GM18873 (cell line): ENCODE measurements around the gene SFMBT2.

Experiments used
- ATAC-seq: cut with Tn5 transposase; IDR thresholded peaks from one replicate; pipeline ENCODE4 v1.9.1; 2021; ENCODE audit warnings: mild to moderate bottlenecking, moderate library complexity, moderate number of reproducible peaks; ENCODE audit not compliant: unreplicated experiment, low FRiP score

Gene SFMBT2

DNA sequence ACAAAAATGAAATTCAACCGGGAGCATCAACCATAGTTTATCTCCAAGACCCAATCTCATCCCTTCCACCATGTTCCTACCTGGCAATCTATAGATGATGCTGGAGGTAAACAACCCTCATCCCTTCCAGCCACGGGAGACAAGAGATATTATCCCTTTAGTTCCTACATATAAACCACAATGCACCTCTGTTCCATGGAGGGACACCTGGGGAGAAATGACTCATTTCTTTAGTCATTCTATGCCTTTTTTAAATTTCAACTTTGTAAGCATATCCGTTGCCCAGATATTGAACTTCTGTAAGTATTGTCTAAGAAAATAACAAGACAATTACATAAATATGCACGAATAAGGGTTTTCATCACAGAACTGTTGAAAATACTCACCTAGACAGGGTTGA is 15.5 kb upstream of the SFMBT2 start:
- no peak for ATAC-seq

DNA sequence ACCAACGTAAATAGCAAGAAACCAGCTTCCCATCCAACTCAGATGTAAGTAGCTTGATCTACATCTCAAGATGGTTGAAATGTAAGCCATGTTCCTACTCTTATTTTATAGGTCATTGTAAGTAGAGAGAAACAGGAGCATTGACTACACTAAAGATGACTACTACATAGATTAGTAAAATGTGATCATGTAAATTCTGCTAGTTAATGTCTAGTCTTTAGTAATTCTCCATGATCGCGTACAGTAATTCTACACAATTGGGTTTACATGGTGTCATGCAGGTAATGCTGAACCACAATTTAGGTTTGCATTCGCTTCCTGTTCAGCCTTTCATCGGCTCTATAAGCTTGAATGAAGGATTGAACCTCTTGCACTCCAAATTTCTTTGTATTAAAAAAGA is 14.9 kb upstream of the SFMBT2 start:
- no peak for ATAC-seq

DNA sequence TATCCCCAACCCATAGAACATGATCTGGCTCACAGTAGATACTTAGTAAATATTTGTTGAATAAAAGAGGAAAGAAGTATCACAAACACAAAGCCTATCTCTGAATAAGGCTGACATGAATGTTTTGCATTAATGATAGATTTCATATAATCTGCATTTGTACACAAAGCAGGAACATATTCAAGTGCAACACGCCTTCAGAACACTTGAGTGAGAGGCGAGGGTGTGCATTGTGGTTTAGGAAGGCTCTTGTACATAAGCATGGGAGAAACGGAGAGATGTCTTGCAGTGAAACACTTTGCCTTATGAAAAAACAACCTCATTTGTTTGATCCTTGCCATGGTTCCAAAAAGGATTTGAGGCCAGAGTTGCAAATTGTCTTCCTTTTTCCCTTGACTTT is 14.1 kb upstream of the SFMBT2 start:
- ATAC-seq = no peak

DNA sequence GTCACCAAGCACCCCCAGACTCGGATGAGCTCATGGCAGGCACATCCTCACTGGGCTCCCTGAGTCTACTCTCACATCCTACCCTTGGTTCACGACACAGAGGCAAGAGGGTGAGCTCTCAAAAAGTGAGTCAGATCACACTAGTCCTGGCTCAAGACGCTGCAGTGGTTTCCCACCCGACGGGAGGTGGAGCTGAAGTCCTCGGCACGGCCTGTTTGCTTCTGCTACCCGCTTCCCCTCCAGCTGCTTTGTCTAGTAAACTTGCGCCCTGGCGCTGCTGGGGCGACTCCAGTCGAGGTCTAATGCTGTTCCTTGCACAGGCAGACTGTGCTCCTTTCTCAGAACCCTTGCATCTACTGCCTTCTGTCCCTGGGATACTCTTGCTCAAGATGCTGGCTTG is 13.5 kb upstream of the SFMBT2 start:
- ATAC-seq = no peak

DNA sequence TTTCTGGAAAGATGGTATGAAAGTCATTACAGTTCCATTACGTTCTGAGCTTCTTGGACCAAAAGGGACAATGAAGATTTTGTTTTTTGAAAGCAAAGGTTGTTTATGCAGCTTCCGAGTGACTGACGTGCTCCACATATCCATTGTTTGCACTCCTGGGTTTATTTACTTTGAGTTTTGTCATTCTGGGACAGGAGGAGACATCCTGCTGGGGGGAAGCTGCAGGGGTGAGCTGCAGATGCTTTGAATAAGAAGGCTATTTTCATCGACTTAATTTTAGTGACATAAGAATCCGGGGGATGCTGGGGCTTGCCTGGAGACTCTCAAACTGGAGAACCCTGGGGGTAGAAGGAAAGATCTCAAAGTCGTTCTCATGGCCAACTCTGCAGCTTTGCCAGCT is 12.7 kb upstream of the SFMBT2 start:
- ATAC-seq = no peak

DNA sequence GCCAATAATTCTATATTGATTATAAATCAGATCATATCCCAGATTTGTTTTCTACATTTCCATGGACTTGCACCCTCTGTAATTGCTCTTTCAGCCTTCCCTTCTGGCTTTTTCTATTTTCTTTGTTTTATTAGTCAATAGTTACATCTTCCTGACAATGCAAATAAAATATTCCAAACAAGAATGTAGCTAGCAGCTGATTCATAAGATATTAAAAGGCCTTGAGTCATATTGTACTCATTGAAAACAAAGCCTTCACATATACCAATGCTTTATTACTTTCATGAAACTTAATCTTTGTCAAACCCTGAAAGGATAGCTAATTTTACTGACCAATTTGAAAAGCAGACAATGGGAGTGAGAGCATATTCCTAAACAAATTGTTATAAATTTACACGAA is 10.7 kb upstream of the SFMBT2 start:
- ATAC-seq = no peak

DNA sequence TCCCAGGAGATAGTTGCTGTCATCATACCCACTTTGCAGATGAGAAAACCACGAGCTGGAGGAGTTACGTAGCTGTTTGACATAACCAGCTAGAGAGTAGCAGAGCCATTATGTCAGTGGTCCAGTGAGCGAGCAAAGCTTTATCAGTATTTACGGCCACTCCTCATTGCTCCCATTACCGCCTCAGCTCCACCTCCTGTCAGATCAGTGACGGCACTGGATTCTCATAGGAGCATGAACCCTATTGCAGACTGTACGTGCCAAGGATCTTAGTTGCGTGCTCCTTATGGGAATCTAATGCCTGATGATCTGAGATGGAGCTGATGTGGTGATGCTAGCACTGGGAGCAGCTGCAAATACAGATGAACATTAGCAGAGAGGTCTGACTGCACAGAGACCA is 9.2 kb upstream of the SFMBT2 start:
- ATAC-seq = no peak

DNA sequence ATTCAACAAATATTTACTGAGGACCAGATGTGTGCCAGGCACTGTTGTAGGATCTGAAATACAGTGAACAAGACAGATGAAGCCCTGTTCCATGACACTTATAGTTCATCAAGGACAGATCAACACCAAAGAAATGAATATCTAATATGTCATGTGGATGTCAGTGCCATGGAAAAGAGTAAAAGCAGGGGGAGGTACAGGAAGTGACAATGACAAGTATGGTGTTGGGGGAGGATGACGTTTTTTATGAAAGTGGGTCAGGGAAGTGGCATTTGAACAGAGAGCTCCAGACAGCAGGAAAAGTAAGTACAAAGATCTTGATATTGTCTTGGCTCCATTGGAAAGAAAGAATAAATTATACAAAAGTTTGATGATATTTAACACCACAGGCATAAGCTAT is 7.0 kb upstream of the SFMBT2 start:
- no peak for ATAC-seq

DNA sequence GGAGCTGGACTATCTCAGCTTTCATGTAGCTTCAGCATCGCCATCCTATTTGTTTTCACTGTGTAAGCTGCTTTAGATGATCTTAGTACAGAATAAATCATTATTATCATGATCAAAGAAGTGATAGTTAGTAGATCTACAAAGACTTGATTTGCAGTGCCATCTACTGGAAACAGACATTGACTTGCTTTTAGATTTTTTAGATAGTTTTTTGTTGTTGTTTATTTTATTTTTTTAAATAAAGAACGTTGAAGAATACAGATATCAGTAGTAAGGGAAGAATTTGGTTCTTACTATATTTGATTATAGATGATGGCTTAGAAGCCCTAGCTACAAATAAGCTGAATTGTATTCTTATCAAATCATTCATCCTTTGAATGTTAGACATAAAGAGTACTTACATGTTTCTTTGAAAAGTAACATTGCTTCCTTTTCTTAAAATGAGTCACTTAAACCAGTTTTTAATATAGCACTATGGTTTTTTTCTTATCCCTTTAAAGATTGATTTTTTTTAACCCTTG is 6.3 kb upstream of the SFMBT2 start:
- no peak for ATAC-seq

DNA sequence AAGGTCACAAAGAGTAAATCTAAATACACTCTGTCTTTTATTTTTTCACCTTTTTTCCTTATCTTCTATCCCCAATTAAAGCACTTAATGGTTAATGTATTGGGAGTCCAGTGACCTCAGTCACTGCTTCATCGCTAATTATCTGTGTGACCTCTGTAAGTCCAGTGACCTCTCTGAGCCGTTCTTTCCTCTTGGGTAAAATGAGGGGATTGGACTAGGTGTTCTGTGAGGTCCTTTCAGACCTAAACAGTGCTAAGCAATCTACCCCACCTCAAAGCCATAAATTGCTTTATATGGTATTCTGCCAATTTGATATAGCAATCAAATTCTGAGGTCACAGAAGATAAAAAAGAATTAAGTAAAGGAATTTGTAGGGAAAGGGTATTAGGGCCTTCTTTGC is 3.9 kb upstream of the SFMBT2 start:
- no peak for ATAC-seq

DNA sequence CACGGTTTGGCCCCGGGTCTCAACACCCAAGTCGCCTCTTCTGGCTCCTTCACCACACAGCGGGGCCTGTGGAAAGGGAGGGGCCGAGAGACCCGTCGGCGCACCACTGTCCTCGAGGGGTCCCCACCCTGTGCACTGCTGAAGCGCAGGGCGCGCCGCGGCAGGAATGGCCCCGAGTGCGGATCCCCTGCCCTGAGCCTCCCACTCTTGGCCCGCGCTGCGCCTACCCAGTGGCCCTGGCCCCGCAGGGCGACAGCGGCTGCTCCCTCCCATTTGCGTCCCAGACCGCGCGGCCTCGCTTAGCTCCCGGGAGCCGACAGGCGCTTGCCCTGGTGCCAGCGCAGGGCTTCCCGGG is 2.1 kb upstream of the SFMBT2 start:
- ATAC-seq = no peak

DNA sequence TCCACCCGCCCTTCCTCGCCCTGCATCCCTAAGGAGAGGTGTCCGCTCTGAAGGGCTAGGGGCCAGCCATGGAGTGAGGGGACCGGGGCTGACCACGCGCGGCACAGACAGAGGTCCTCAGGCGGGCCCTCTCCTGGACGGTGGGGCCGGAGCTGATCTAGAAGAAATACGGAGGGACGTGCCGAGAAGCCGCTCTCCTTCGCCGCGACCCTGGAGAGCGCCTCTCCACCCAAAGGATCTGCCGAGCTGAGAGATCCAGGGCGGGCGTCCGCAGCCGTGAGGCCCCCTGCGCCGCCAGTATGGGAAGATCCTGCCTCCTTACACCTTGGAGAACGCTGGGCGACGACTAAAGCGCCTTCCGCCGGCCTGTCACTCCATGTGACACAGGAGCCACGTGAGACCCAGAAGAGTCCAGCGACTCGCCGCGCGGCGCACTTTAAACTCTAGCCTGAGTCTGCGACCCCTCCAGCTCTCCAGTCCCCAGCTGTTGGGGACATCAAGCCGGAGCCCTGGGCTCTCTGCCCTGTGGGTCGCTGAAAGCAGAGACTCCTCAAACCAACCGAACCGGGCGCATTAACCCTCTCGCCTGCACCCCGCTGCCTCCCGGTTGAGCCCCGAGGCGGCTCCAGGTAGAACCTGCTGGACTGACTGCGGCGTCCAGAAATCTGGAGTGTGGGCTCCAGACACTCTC is 1.5 kb upstream of the SFMBT2 start:
- no peak for ATAC-seq

DNA sequence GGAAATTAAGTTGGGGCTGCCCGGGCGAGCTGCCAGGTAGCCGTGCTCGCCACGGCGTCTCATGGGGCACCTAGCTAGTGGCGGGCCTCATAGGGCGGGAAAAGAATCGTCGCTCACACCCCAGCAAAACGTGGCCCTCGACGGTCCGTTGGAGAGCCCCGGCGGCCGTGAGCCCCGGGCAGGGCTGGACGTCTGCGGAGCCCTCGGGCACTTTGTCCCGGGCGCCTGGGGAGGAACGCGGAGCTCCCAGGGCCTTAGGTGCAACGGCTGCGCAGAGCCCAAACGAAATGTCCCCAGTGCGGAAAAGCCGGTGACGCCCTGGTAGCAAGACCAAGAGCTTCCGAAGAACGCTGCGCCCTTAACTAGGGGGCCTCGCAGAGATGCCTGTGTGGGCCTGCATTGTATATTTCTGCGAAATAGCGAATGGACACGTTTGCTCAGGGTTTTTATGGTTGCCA is 866 bp upstream of the SFMBT2 start:
- ATAC-seq = no peak

DNA sequence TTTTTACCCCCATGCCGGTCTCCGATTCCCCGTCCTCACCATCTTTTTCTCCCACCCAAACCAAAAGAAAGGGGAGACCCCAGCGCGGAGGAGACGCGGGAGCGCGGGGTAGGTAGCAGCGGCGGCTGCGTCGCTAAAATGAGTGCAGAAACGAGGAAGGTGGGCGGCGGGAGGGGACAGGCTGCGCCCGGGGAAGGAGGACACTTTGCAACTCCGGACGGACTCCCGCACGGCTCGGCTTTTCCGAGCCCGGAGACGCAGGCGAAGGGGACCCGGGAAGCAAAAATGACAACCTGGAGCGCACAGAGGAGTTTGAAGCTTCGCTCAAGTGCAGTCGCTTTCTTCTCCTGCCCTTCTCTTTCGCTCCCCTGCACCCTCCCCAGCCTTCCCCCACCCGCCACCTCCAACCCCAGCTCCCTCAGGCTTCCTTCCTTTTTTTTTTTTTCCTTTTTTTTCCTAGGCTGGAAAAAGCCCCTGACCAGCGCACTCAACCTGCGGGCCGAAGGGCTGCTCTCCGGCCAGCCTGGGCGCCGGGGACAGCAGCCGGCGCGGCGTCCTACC is 453 bp downstream of the SFMBT2 start:
- no peak for ATAC-seq

DNA sequence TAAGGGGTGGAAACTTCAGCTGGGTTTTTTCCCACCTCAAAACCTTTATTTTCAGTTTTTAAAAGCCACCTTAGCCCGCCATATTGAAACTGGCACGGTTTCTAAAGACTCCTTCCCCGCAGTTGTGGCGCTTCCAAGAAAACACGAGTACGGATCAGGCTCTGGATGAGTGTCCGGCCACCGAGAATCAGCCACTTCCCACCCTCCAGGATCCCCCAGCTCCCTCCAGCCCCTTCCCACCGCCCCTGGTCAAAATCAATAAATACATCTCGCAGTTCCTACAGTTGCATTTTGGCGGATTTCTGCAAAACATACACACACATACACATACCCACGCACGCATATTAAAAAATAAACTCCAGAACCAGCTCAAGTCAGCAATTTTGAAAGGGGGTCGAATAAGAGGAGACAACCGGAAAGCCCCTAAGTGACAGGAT is 1.1 kb downstream of the SFMBT2 start:
- ATAC-seq = no peak

DNA sequence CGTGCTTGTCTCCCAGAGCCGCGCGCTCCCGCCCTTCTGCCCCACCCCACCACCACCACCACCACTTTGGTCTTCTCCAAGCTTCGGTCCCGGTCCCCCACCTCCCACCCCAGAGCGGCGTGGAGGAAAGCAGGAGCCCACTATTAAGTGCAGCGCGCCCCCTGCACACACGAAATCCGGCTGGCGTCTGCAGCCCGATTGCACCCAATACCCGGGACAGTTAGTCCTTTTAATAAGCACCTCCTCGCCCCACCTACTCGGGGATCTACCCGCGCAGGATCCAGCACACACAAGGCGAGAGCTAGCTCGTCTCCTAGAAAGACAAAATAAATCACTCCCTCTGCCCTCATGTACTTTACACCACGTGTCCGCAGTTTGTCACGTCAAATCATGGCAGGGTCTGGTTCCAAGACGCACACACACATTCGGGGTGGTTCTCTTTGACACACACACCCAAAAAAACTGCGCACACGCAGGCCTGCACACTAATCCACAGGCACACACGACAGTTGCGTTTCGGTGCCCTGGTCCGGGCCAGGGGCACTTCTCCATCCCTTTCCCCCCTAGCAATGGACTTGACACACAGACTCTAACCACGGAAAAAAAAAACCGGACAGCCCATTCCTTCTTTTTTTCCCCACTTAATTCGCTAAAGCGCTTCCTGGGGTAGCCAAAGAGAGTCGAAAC is 1.6 kb downstream of the SFMBT2 start:
- peak; percentile 43 for ATAC-seq

DNA sequence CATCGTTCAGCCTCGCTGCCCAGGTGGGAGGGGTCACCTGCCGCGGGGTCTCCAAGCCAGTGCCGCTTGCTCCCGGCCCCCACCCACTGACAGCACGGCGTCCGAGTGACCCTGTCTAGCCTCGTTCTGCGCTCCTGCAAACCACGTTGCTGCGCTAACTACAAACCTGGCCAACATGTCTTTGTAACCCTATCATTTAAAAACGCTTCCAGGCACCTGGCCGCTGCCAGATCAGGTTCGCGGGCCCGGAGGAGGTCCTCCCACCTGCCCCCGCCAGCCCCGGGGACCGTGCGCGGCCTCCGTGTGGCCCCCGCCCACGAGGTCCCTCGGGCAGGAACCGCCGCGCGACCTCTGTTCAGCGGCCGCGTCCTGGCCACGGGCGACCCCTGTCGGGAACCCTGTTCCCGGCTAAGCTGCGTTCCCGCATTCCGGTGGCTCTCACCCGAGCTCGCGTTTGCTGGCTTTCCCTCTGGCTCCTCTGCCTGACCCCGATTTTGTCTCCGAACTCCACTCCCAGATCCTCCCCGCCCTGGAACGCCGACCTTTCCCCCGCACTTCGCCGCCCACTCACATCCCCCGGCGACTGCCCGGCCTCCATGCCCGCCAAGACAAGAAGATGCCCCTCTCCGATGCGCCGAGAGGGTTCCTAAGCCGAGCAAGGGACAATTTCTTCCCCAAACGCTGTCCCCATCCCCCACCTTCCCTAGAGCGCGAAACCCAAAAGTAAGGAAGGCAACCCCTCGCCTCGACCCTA is 2.4 kb downstream of the SFMBT2 start:
- ATAC-seq = no peak

DNA sequence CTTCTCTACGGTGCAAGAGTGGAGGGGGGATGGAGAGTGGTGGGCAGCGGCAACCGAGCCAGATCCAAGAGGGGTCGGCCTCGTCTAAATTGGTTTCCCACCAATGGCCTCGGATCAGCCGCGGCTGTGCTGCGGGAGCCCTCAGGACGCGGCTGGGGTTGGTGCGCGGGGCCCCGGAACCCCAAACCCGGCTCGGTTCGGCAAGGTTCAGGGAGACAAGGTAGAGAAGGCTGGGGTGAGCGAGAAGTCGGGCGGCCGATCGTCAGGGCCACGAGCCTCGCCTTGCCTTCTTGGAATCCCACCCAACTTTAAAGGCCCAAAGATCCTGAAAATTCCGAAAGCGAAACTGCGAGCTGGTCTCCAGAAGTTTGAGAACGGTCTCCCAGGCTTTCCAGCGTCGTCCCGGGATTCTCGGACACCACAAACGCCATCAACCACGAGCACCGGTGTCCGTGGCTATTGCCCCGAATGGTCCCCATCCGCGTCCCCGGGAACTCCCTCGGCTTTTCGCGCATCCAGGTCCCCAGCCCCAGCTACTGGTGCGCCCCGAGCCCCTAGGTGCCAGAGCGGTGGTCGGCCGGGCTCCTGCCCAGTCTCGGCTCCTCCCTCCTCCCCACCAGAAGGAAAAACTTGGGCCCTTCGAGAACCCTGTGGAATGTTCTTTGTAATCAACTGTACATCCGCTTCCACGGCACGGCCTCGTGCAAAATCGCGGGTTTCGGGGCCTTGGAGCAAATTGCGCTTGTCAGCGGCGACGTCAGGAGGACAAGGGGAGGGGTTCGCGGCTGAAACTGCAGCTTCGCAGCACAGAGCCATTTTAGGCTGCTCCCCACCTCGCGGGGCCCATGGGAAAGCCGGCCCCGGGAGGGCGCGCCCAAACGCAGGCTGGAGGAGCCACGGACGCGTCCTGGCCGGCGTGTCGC is 3.2 kb downstream of the SFMBT2 start:
- ATAC-seq = no peak

DNA sequence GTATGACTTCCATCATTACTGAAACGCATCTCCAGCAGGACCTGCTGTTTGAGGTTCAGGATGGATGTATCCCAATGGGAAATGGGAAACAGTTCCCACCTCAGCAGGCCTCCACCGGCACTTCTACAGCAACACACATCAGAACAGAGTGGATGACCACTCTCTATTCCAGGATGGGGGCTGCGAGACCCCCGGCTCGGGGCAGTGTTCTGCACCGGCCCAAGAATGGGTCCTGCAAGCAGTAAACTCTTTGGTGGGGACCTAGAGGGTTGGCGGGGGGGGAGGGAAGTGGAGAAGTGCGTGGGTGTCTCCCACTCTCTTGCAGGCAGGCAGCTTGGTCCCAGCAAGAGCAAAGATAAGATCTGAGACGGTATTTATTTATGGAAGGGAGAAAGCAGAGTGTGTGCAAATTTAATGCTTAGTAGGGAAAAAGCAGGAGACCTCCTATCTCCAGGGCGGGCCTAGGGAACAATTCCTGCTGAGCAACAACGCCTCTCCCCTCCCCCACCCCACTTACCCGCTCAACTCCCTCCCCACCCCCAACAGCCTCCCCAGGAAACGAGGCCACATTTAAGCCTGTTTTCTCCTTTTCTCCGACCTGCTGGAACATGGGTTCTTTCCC is 4.0 kb downstream of the SFMBT2 start:
- no peak for ATAC-seq

DNA sequence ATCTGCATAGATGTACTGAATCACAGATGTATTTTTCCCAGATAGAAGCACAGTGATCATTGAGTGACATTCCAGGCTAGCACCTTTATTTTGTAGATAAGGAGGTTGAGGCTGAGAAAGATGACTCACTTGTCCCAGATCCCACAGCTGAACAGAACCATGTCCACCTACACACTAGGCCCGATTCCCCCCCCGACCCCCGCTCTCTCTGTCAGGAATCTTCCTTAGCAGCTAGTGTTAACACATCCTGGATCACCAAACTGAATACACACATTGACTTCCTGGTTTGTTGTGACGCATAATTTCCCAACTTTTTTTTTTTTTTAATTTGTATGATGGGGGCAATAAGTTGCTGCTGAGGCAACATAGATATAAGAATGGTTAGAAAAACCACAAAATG is 5.2 kb downstream of the SFMBT2 start:
- no peak for ATAC-seq
